Medulla oblongata (tissue), 1 donor: ENCODE measurements around the gene SOST.

ENCODE experiments used
- DNase-seq: peaks from one replicate; pipeline ENCODE4 v3.0.0-alpha.2; 2015; ENCODE audit errors: extremely low spot score

SOST gene

DNA sequence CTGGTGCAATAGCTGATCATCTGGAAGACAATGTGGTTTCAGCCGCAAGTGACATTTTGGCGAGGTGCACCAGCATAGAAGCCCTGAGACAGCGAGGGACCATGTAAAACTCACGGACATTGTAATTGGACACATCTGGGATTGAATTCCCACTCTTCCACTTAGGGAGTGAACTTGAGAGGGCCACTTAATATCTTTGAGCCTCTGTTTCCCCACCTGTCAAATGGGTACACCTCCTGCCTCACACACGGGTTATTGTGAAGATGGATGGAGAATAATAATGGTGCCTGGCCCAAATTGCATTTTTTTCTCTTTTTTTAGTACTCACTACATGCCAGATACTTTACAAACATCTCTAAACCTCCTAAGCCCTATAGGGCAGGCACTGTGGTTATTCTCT, 51.4 kb downstream of the SOST start:
- no peak for DNase-seq

DNA sequence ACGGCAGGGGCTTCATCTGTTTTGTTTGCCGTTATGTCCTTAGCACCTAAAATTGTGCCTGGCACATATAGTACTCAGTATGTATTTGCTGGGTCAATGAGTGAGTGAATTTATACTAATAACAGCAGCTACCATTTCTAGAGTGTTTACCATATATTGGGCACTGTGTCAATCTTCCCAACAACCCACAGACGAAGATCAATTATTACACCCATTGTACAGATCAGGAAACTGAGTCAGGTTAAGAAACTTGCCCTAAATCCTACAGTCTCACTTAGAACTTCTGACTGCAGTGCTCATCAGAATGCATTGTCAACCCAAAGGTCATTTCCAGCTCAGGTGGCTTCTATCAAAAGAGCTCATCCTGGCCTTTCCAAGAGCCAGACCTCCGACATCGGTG, 52.4 kb downstream of the SOST start:
- DNase-seq, result no peak
